Renal cortical epithelial cell (primary cell): Measurements from ENCODE around the gene FBXO38. TPM values are rescaled to one million over a fixed set of nuclear protein-coding genes. Genes with fewer than 3 reads are reported as not detected.

Experiments used
- DNase-seq: peaks from one replicate; pipeline ENCODE4 v3.0.0-alpha.2; 2011; ENCODE audit warnings: low read depth
- total RNA-seq: library from RNA; depleted of rRNA; stranded (reverse); fragments of >200 nt; gene quantifications from 2 replicates; pipeline ENCODE4 v1.2.3, GENCODE V29; 2014

FBXO38 gene, protein sequence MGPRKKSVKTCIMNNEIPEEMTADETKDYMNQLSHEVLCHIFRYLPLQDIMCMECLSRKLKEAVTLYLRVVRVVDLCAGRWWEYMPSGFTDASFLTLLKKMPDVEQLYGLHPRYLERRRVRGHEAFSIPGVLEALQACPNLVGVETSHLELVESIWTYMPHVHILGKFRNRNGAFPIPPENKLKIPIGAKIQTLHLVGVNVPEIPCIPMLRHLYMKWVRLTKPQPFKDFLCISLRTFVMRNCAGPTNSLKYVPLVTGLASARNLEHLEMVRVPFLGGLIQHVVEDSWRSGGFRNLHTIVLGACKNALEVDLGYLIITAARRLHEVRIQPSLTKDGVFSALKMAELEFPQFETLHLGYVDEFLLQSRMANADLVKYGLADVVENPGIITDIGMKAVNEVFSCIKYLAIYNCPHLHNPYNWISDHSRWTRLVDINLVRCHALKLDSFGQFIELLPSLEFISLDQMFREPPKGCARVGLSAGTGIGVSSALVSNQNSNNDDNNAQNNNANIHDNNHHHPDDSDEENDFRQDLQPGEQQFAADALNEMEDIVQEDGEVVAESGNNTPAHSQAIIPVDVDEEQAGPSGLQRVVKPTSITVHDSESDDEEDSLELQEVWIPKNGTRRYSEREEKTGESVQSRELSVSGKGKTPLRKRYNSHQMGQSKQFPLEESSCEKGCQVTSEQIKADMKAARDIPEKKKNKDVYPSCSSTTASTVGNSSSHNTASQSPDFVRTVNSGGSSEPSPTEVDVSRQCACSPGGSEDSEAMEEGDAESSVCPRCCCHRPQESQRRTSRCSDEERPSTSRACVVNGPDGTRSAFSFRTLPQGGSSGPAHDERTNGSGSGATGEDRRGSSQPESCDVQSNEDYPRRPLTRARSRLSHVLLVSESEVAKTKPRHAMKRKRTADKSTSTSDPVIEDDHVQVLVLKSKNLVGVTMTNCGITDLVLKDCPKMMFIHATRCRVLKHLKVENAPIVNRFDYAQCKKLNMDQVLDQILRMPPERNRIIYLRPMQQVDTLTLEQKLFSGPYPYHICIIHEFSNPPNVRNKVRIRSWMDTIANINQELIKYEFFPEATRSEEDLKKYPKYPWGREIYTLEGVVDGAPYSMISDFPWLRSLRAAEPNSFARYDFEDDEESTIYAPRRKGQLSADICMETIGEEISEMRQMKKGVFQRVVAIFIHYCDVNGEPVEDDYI
- 48.3 and 68.3 TPM in 2 replicates for total RNA-seq

DNA sequence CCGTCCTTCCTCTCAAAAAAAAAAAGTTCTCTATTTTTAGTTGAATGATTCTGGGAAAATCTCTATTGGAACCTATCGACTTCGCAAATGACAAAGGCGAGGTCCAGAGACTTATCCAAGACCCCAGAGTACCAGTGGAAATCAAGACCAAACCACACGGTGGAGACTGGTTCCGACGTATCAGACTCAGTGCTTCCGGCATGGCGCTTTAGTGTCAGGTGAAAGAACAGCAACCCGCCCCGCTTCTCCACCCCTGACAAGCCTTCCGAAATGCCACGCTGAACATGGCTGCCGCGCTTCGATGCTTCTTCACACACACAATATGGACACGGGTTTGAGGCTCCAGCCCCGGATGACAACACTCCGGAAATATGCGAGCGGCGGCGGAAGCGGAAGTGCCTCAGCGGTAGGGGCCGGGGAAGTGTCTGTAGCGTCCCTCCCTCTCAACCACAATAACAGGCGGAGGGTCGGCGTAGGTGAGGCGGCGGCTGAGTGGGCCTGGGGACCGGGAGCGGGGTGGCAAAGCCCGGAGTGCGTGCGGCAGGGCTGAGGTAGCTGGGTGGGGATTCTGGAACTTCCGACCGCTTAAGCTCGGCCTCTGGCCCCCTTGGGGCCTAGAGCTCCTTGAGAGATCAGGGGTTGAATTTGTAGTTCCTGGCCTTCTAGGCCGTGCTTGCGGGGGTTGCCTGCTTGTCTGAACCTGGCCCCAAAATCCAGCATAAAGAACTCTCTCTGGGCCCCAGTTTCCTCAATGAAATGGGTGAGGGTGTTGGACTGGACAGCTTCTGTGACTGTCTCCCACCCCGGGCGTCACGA, at the start of gene FBXO38:
Gene FBXO38 (plus strand): TSS at position 395 of the 816 bp plus-strand sequence. CDS start 10,819 bp downstream, outside the sequence.
- DNase-seq = peak; percentile 95

GRCh38 chr5:148335259-148335658, 48.5 kb upstream of the FBXO38 start, which contains the start of gene SPINK9:
SPINK9 (plus strand) TSS chr5:148335559; CDS start chr5:148335614, 55 bp downstream.
- no peak for DNase-seq

DNA sequence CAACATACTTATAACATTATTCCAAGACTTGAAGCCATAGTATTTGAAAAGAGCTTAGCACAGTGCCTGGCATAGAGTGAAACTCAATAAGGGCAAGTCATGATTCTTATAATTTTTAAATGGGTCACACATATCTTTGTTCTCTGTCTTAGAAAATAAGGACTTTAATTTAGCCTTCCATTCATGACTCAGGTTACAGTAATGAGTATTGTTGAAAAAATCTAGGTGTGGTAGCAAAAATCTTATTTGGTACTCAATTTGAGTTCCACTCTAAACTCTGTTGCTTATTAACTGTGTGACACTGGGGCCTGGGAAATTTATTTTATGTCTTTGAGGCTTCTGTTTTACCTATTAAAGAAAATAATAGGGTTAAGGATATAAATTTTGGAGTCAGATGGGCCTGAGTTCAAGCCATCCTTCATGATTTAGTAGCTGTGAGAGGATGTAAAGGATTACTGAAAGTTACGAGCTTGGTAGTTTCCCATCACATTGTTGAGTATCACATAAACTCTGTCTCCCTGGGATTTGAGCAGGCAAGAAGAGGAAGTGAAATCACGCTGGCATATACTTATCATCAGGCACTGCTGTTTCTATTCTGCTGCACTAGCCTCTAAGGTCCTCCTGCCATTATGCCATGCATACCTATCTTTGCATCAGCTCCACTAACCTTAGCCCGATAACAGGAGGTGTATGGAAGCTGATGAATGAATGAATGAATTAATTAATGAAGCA, 46.9 kb upstream of the FBXO38 start:
- DNase-seq = peak; percentile 64

DNA sequence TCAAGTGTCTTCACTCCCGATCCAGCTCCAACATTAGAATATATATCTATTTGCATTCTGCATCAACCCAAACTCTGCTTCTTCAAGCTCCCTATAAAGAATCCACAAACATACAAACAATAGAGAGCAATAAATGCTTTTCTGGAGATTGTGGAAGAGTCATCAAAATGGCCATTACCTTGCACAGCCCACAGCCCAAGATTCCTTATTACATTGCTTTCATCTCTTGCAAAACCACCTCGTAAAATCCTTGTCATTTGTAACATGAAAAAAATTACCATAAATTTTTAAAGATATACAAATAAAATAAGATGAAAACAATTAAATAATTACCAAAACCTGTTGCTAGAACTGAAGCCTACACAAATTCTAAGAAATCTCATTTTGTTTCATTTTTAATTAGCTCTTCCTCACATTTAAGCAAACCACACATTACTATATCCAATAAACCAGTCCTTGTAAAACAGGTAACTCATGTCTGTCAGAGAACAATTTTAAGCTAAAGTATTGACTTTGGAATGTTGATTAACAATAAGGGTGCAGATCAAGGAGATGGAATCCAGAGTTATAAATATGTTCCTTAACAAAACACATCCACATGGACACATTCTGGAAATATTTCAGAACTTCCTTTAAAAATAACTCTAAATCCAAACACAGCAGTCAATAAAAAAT, 41.2 kb upstream of the FBXO38 start:
- DNase-seq = peak; percentile 4

- DNase-seq = peak; percentile 47
Measured at GRCh38 chr5:148343046-148343407, 40.7 kb upstream of the FBXO38 start.

DNA sequence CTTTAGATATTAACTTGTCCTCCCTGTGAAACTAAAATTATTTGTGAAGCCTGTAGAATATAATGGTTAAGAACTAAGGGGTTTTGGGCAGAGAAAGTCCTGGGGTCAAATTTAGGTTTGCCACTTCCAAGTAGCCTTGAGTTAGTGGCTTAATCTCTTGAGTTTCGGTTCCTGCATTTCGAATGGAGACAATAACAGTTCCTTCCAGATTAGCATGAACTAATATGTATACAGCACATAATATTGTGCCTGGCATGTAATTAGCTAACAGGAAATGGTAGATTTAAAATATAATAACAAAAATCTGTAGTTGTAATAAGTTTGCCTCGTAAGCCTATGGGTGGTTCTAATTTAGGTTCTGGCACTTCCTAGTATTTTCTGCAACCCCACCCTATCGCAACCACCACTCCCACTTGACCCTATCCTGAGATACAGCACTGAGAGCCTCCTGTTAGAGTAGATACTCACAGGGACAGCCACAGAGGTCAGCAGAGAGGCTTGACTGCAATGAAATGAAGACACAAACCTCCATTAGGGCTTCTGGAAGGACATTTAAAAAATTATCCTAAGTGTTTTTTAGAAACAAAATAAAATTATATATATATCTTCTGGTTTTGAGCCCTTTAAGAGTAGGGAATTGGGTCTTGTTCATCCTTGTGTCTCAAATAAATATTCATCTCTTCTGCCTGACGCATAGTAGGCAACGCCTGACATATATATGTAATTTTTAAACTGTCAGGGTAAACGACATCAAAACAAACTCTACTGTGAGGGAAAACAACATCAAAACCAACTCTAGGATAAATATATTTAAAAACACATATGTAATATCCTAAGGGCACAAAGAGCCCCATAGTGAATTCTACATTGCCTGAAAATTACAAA, 39.9 kb upstream of the FBXO38 start:
- no peak for DNase-seq

DNA sequence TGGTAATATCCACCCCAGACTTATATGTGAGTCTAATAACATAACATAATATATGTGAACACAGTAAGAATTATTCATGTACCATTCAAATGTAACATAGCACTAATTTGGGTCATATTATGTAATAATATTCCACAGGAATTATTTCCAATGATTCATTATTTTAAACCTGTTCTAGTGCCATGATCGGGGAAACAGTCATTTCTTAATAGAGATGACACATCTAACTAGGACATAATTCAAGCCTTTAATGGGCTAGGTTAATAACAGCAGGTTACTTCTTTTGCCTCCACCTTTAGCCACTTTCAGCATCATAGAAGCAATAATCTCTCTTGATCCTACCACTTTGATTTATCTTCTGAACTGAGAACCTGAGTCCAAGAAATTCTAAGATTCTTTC, 36.1 kb upstream of the FBXO38 start:
- no peak for DNase-seq

GRCh38 chr5:148352696-148353095, 31.1 kb upstream of the FBXO38 start:
- DNase-seq = peak; percentile 16

GRCh38 chr5:148353634-148354033, 30.1 kb upstream of the FBXO38 start:
- no peak for DNase-seq

DNA sequence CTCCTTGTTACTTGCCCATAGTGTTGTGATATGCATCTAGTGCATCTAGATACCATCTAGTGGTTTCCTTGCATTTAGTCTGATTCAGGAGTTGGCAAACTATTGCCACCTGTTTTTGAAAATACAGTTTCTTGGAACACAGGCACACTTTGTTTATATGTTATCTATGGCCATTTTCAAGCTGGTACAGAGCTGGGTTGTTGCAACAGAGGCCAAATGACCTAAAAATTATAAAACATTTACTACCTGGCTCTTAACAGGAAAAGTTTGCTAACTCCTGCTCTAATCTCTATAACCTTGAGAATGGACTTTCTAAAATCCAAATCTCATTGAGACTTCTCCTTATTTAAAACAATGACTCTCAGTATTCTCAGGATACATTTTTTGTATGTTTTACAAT, 19.4 kb upstream of the FBXO38 start:
- no peak for DNase-seq

DNA sequence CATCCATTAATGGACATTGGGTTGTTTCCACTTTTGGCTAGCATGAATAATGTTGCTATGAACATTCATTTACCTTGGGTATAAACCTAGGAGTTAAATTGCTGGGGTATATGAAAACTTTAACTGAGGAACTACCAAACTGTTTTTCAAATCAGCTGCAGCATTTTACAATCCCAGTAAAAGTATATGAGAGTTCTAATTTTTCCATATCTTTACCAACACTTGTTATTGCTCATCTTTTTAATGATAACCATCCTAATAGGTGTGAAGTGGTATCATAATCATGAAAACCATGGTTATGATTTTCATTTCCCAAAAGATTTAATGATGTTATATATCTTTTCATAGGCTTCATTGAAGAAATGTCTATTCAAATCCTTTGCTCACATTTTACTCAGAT, 15.5 kb upstream of the FBXO38 start:
- no peak for DNase-seq

DNA sequence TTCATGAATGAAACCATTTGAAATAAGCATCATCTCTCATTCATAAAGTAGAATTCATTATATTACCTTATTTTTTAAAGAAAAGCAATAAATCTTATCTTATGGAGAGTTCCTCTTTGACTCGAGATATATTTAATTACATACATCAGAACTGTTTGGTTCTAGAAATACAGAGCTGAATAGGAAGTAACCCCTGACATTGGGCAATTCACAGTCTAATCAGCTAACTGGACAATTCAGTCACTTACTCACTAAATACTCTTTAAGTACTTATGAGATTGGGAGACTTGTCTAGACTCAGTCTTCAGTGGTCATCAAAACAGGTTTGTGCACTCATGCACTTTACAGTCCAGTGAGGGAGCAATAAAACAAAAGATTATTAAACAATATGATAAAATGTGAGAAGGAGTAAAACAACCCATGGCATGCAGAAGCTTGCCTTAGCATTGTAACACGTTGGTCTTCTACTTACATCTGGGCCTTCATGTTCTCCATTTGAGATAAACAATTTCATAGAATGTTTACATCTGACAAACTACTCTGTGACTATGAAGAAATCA, 11.5 kb upstream of the FBXO38 start:
- no peak for DNase-seq

- DNase-seq = no peak
Measured at GRCh38 chr5:148372893-148373292, 10.9 kb upstream of the FBXO38 start.

- DNase-seq = peak; percentile 78
Measured at GRCh38 chr5:148374690-148375360, 8.9 kb upstream of the FBXO38 start.

DNA sequence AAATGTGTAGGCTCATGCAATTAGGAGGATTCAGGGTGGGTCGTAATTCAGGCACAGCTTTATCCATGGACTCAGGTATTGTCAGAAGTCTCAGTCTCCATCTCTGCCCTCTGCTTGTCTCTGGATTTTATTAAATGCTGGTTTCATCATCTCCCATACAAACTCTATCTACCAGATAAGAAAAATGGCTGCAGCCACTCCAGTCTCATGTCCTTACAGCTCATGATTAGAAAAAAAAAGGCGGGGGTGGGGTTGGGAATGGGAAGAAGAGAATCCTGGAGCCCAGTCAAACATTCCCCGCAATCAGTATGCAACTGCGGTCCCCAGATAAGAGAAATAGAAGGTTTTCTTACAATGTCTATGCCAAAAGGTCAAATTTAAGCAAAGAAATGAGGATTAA, 7.6 kb upstream of the FBXO38 start:
- no peak for DNase-seq

GRCh38 chr5:148378670-148379069, 5.1 kb upstream of the FBXO38 start:
- DNase-seq = no peak

GRCh38 chr5:148379340-148379739, 4.4 kb upstream of the FBXO38 start:
- no peak for DNase-seq

DNA sequence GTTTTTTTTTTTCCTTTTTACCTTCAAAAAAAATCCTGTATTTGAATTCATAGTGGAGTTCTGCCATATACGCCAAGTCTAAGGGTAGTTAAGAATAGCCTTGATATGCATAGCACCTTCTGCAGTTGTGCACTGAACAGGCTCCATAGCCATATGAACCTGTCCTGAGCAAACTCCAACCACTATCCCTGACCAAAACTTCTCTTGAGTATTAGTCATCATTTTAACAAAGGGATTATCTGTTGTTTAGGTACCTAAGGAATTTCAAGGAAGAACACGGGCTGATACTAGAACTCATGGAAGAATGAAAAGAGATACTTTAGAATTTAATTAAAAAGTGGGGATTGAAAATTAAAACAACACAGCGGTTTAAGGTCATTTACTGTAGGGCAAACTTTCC, 1.9 kb upstream of the FBXO38 start:
- peak; percentile 13 for DNase-seq
